Epithelial cell of proximal tubule (primary cell): ENCODE results near the gene OR10G2. TPM values are rescaled to one million over a fixed set of nuclear protein-coding genes. Genes with fewer than 3 reads are reported as not detected.
"Not testable (repeated sequence)": the region's sequence is repeated elsewhere in the genome, so short reads cannot be mapped to it uniquely, and the experiment has no call there.

Source experiments
- DNase-seq: peaks from one replicate; pipeline ENCODE4 v3.0.0-alpha.2; 2011; ENCODE audit warnings: low read depth
- H3K4me3 ChIP-seq: 2 replicates; pipeline ENCODE4 v1.5.1; 2011; ENCODE audit warnings: low read depth, mild to moderate bottlenecking, low read length
- total RNA-seq: library from RNA; depleted of rRNA; stranded (reverse); fragments of >200 nt; gene quantifications from 2 replicates; pipeline ENCODE4 v1.2.3, GENCODE V29; 2015
- TF ChIP-seq, protein P1 (sequence below): conservative IDR thresholded peaks from 2 replicates; pipeline ENCODE4 v1.5.1; 2012; ENCODE audit warnings: low read depth, mild to moderate bottlenecking, low read length

OR10G2 gene
- total RNA-seq, 1 donor from 2014 or later: not detected

DNA sequence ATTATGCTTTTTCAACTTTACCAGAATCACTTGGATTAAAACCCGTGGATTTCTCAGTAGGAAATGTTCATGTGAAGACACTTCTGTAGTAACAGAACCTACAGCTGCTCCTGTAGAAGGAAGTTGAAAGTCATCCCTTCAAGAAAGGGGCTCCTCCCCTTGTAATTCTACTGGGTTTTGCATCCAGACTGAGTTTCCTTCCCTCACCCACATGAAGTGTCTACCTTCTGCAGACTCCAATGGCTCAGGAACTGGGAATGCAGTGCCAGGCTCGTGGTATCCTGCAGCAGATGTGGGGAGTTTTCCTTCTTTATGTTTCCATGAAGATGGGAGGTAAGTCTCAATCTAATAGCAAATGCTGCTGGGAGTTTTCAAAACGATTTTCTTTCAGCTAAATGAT, 7.9 kb upstream of the OR10G2 start:
- no peak overlapping the region for H3K4me3 ChIP-seq
- no peak for DNase-seq
- TF ChIP-seq, protein P1, sequence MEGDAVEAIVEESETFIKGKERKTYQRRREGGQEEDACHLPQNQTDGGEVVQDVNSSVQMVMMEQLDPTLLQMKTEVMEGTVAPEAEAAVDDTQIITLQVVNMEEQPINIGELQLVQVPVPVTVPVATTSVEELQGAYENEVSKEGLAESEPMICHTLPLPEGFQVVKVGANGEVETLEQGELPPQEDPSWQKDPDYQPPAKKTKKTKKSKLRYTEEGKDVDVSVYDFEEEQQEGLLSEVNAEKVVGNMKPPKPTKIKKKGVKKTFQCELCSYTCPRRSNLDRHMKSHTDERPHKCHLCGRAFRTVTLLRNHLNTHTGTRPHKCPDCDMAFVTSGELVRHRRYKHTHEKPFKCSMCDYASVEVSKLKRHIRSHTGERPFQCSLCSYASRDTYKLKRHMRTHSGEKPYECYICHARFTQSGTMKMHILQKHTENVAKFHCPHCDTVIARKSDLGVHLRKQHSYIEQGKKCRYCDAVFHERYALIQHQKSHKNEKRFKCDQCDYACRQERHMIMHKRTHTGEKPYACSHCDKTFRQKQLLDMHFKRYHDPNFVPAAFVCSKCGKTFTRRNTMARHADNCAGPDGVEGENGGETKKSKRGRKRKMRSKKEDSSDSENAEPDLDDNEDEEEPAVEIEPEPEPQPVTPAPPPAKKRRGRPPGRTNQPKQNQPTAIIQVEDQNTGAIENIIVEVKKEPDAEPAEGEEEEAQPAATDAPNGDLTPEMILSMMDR: no peak

DNA sequence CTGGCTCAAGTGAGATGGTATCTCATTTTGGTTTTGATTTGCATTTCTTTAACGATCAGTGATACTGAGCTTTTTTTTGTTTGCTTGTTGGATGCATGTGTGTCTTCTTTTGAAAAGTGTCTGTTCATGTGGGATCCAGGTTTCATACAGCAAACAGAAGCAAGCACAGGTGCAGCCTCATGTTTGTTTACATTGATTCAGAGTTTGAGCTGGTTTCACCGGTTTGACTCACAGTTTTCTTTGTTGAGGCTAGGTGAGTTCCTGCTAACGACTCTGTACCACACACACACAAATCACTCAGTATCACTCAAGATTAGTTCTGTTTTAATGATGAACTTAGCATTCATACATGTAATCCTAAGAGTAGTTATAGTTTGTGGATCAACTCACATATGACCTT, 3.7 kb downstream of the OR10G2 start:
- DNase-seq: no peak
- TF ChIP-seq, protein P1: no peak
- H3K4me3 ChIP-seq: no peak overlapping the region

- not testable (repeated sequence) for DNase-seq, H3K4me3 ChIP-seq
Measured at GRCh38 chr14:21630503-21630902, 4.2 kb downstream of the OR10G2 start.

DNA sequence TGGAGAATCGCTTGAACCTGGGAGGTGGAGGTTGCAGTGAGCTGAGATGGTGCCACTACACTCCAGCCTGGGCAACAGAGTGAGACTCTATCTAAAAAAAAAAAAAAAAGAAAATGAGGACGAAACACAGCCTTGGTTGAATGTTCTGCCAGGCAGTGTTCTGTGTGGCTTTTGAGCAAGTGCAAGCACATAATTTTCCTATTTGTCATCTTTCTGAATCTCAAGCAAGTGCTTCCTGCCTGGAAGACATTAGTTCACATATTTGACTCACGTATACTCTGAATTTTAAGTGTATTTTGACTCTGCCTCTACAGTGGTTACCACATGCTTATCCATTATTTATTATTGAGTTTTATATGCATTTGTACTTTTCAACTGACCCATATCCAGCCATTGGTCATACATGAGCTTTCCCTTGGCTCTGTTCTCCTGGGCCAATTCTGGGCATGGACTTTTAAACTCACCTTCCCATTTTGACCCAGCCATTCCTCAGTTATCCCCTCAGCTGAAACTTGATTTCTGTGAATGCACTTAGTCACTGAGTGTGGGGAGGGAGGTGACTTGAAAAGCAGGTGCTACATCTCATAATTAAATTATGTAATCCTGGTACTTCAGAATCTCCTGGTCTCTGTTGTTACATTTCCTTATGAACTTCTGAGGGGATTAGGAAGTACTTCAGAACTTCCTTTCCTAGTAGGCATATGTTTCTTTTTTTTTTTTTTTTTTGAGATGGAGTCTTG, 8.1 kb downstream of the OR10G2 start:
- DNase-seq: no peak
- H3K4me3 ChIP-seq: no peak overlapping the region
- TF ChIP-seq, protein P1: no peak

GRCh38 chr14:21617614-21618013, 17.1 kb downstream of the OR10G2 start:
- TF ChIP-seq, protein P1: no peak
- no peak for DNase-seq
- H3K4me3 ChIP-seq: no peak overlapping the region

GRCh38 chr14:21614240-21614639, 20.5 kb downstream of the OR10G2 start:
- TF ChIP-seq, protein P1: no peak
- DNase-seq: no peak
- no peak overlapping the region for H3K4me3 ChIP-seq

DNA sequence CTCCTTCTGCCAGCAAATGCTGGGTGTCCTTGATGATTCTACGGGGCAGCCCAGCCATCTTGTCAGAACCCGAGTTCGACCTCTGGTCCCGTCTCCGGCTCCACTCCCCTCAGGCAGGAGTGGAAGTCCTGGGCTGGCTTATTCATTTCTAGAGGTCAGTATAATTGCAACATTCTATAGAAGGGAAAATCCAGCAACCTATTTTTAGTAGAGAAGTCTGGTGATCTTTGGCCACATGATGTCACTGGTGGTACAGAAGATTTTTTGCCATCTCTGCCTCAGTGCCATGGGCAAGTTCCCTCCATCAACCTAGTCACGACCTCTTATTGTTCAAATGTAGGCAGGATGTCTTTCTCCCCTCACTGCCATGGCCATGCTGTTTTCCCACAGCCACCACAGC, 22.4 kb downstream of the OR10G2 start:
- TF ChIP-seq, protein P1: no peak
- no peak overlapping the region for H3K4me3 ChIP-seq
- DNase-seq: no peak

DNA sequence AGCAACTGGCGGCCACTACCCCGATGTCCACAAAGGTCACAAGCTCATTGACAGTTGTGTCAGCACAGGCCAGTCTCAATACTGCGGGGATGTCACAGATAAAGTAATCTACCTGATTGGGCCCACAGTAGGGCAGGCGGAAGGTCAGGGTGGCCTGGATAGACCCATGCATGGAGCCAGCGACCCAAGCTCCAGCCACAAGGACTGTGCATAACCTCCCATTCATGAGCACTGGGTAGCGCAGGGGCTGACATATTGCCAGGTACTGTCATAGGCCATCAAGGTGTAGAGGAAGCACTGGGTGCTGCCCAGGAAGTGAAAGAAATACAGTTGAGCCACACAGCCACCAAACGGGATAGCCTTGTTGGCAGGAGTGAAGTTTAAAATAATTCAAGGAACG, 32.6 kb downstream of the OR10G2 start:
- DNase-seq, H3K4me3 ChIP-seq: not testable (repeated sequence)
